GM23248 (cell line): Measurements from ENCODE around the gene DHX58. TPM values are rescaled to one million over a fixed set of nuclear protein-coding genes. Genes with fewer than 3 reads are reported as not detected.

Experiments
- DNase-seq: peaks from one replicate; pipeline ENCODE4 v3.0.0-alpha.2; 2015
- H2AFZ ChIP-seq: fragments of 200-600 bp; sonication (generic); 2 replicates; pipeline ENCODE4 v1.6.1; 2016; ENCODE audit warnings: antibody characterized with exemption
- H3F3A ChIP-seq: fragments of 200-600 bp; sonication (generic); 2 replicates; pipeline ENCODE4 v1.6.1; 2016; ENCODE audit warnings: mild to moderate bottlenecking, antibody characterized with exemption, mixed run types; ENCODE audit not compliant: insufficient read depth
- H3K27ac ChIP-seq: fragments of 200-600 bp; sonication (generic); 2 replicates; pipeline ENCODE4 v1.5.1; 2016; ENCODE audit warnings: mild to moderate bottlenecking
- H3K27me3 ChIP-seq: fragments of 200-600 bp; sonication (generic); replicated peaks from 2 replicates; pipeline ENCODE4 v1.6.1; 2016; ENCODE audit warnings: mild to moderate bottlenecking; ENCODE audit not compliant: insufficient read depth
- H3K36me3 ChIP-seq: fragments of 200-600 bp; sonication (generic); 2 replicates; pipeline ENCODE4 v1.6.1; 2016; ENCODE audit warnings: low read depth, mild to moderate bottlenecking
- H3K4me1 ChIP-seq: fragments of 200-600 bp; sonication (generic); 2 replicates; pipeline ENCODE4 v1.6.1; 2016; ENCODE audit warnings: mild to moderate bottlenecking; ENCODE audit not compliant: insufficient read depth
- H3K4me2 ChIP-seq: fragments of 200-600 bp; sonication (generic); one replicate; pipeline ENCODE4 v1.6.1; 2016; ENCODE audit warnings: mild to moderate bottlenecking; ENCODE audit not compliant: unreplicated experiment
- H3K4me3 ChIP-seq: fragments of 200-600 bp; sonication (generic); 2 replicates; pipeline ENCODE4 v1.5.1; 2016; ENCODE audit warnings: mild to moderate bottlenecking
- H3K79me2 ChIP-seq: fragments of 200-600 bp; sonication (generic); 2 replicates; pipeline ENCODE4 v1.6.1; 2016; ENCODE audit warnings: mild to moderate bottlenecking; ENCODE audit not compliant: insufficient read depth
- H3K9ac ChIP-seq: fragments of 200-600 bp; sonication (generic); 2 replicates; pipeline ENCODE4 v1.6.1; 2016; ENCODE audit warnings: mild to moderate bottlenecking
- H3K9me2 ChIP-seq: fragments of 200-600 bp; sonication (generic); 2 replicates; pipeline ENCODE4 v1.6.1; 2016; ENCODE audit warnings: mixed run types, mild to moderate bottlenecking, moderate library complexity; ENCODE audit not compliant: insufficient read depth
- H3K9me3 ChIP-seq: fragments of 200-600 bp; sonication (generic); one replicate; pipeline ENCODE4 v1.6.1; 2017; ENCODE audit warnings: low read depth
- H4K20me1 ChIP-seq: fragments of 200-600 bp; sonication (generic); 2 replicates; pipeline ENCODE4 v1.6.0; 2016; ENCODE audit not compliant: insufficient read depth
- EZH2 ChIP-seq: fragments of 200-600 bp; sonication (generic); IDR thresholded peaks from 2 replicates; pipeline ENCODE4 v1.6.1; 2018; ENCODE audit warnings: antibody characterized with exemption, mild to moderate bottlenecking; ENCODE audit not compliant: insufficient read depth, poor library complexity, severe bottlenecking
- EZH2phosphoT487 ChIP-seq: fragments of 200-600 bp; sonication (generic); IDR thresholded peaks from 2 replicates; pipeline ENCODE4 v1.6.1; 2018; ENCODE audit warnings: antibody characterized with exemption, moderate library complexity, mild to moderate bottlenecking, low read depth; ENCODE audit not compliant: insufficient read depth
- WGBS, 2 experiments: methylation state at CpG; one replicate each; pipeline ENCODE4 v1.1.6; 2015 to 2017; ENCODE audit warnings: low lambda C conversion rate in 2 of 2, low coverage in 1 of 2; ENCODE audit errors: missing lambda C conversion rate in 2 of 2; 5-methylcytosine and 5-hydroxymethylcytosine counted together
- in situ Hi-C: fragments of 300-500 bp; cut with MboI; formaldehyde crosslinking; loops from 2 replicates; pipeline ENCODE4 v1.15.0; 2020
- polyA plus RNA-seq: library from polyadenylated mRNA; unstranded; fragments of >200 nt; fragmentation: Nextera tagmentation; extraction: Ambion mirVana; gene quantifications from 2 replicates; pipeline ENCODE4 v1.2.1, GENCODE V29; 2016
- total RNA-seq: library from RNA; depleted of rRNA; stranded (reverse); fragments of >200 nt; shearing (Covaris generic); gene quantifications from 2 replicates; pipeline ENCODE4 v1.2.3, GENCODE V29; 2014

DHX58 gene
- total and polyA plus RNA-seq, 2 experiments from 2014 or later, result 2.0 to 2.5 TPM

- Histone ChIP-seq H2AFZ (no peak overlapping the region), H3K79me2 (no peaks in the 10 kb centered on the region), H3K9me3 (no peaks in the 10 kb centered on the region), H3K9ac (no peak overlapping the region), H3K9me2 (no peaks in the 10 kb centered on the region), H3K27me3 (peaks cover 6% of the 10 kb centered on the region), H3F3A (no peaks in the 10 kb centered on the region), H3K4me2 (no peak overlapping the region), H4K20me1 (no peaks in the 10 kb centered on the region), H3K36me3 (no peaks in the 10 kb centered on the region), H3K4me1 (no peaks in the 10 kb centered on the region), H3K27ac (no peak overlapping the region), H3K4me3 (no peak overlapping the region)
- no peak for DNase-seq
- in situ Hi-C loops, result no loop called here
- 53 to 58% methylated on average over 19 to 20 of the region's 20 CpGs for WGBS, 2 experiments
- no peak for TF ChIP-seq EZH2
- no peak for TF ChIP-seq EZH2phosphoT487
These were observed 24.5 kb downstream of the DHX58 start for GRCh38 chr17:42087736-42088705.

DNA sequence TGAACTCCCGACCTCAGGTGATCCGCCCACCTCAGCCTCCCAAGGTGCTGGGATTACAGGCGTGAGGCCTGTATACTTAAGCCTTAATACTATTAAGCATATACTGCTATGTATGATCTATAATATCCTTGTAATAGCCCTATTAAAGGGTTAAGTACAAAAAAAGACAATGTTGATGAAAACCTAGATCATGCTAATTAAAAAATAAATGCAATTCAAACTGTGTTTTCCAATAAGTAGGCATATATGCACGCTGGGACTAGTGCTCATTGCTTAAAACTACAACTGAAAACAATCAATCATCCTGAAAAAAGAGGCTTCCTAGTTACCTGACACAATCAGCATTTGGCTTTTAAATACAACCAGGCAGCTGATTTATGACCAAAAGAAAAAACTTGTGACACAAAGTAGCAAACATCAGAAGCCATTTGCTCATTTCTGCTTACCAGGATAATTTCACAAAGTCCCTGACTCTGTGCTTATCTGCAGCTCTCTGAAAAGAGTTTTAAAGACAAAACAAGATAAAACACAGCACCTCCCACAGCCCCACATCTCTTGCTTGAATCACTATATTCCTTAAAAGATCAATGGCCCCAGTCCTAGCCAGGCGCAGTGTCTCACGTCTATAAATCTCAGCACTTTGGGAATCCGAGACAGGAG is 25.3 kb downstream of the DHX58 start:
- H3K9me2 ChIP-seq, result no peaks in the 10 kb centered on the region
- no peaks in the 10 kb centered on the region for H4K20me1 ChIP-seq
- no peaks in the 10 kb centered on the region for H3K9me3 ChIP-seq
- H3K79me2 ChIP-seq, result no peaks in the 10 kb centered on the region
- no peak overlapping the region for H3K4me2 ChIP-seq
- no peak overlapping the region for H2AFZ ChIP-seq
- H3K36me3 ChIP-seq, result no peaks in the 10 kb centered on the region
- no peak for TF ChIP-seq EZH2phosphoT487
- no peak for TF ChIP-seq EZH2
- H3K4me1 ChIP-seq, result no peaks in the 10 kb centered on the region
- DNase-seq, result no peak
- 60% methylated on average over 7 of the region's 7 CpGs for WGBS, 2 experiments
- H3F3A ChIP-seq, result no peaks in the 10 kb centered on the region
- in situ Hi-C loops, result no loop called here
- H3K4me3 ChIP-seq, result no peak overlapping the region
- H3K27ac ChIP-seq, result no peak overlapping the region
- H3K27me3 ChIP-seq, result peaks cover 6% of the 10 kb centered on the region
- H3K9ac ChIP-seq, result no peak overlapping the region

DNA sequence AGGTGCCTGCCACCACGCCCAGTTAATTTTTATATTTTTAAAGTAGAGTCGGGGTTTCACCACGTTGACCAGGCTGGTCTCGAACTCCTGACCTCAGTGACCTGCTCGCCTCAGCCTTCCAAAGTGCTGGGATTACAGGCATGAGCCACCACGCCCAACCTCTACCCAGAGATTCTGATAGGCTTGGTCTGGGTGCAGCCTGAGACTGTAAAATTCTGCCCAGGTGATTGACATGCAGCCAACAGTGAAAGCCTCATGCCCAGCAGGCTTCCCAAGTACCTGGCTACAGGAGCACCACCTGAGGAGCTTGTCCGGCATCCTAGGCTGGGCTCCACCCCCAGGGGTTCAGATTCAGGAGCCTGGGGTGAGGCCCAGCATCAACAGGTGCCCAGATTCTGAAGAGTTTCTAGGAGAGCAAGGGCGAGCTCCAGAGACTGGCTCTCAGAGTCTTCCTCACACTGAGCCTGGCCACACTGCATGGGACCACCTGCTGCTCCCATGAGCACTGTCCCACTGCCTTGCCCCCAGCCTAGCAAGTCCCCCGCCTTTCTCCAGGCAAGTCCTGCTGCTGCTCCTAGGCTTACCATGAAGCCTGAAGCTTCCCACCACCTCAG is 30.9 kb downstream of the DHX58 start:
- Histone ChIP-seq H2AFZ (no peak overlapping the region), H3K9ac (no peak overlapping the region), H3F3A (no peaks in the 10 kb centered on the region), H3K9me2 (no peaks in the 10 kb centered on the region), H3K27ac (no peak overlapping the region), H3K36me3 (no peaks in the 10 kb centered on the region), H3K27me3 (no peaks in the 10 kb centered on the region; the same call in 1 of the 2 replicates), H3K9me3 (no peaks in the 10 kb centered on the region), H3K4me1 (no peaks in the 10 kb centered on the region), H4K20me1 (no peaks in the 10 kb centered on the region), H3K4me2 (no peak overlapping the region), H3K79me2 (no peaks in the 10 kb centered on the region), H3K4me3 (no peak overlapping the region)
- DNase-seq, result no peak
- 73% methylated on average over 9 of the region's 9 CpGs for WGBS, 2 experiments
- no peak for TF ChIP-seq EZH2phosphoT487
- TF ChIP-seq EZH2, result no peak
- in situ Hi-C loops, result no loop called here

- 49 to 50% methylated on average over 2 of the region's 2 CpGs for WGBS, 2 experiments
- no peak overlapping the region for H2AFZ ChIP-seq
- TF ChIP-seq EZH2 (no peak), EZH2phosphoT487 (no peak)
- no peak overlapping the region for H3K9ac ChIP-seq
- no peaks in the 10 kb centered on the region; the same call in 1 of the 2 replicates for H3K27me3 ChIP-seq
- no peak overlapping the region for H3K27ac ChIP-seq
- no peak for DNase-seq
- H3K79me2 ChIP-seq, result no peaks in the 10 kb centered on the region
- H3F3A ChIP-seq, result no peaks in the 10 kb centered on the region
- H3K9me2 ChIP-seq, result no peaks in the 10 kb centered on the region
- in situ Hi-C loops, result no loop called here
- no peaks in the 10 kb centered on the region for H4K20me1 ChIP-seq
- H3K4me1 ChIP-seq, result no peaks in the 10 kb centered on the region
- no peak overlapping the region for H3K4me2 ChIP-seq
- no peaks in the 10 kb centered on the region for H3K9me3 ChIP-seq
- no peaks in the 10 kb centered on the region for H3K36me3 ChIP-seq
- H3K4me3 ChIP-seq, result no peak overlapping the region
These were observed 33.0 kb downstream of the DHX58 start for GRCh38 chr17:42079541-42079940.
